ENCODE results near the gene DNAH2. TPM values are rescaled to one million over a fixed set of nuclear protein-coding genes. Genes with fewer than 3 reads are reported as not detected.

Gene DNAH2
- total RNA-seq, 1 experiment from 2014 or later, result not detected

GRCh38 chr17:7818026-7818425 is 100.5 kb downstream of the DNAH2 start:
- no peaks in the 10 kb centered on the region for H3K9me3 ChIP-seq (replicated peaks)
- no peak overlapping the region for H3K27ac ChIP-seq
- peaks cover 8% of the 10 kb centered on the region for H3K27me3 ChIP-seq (replicated peaks)
- no peak overlapping the region for H3K4me3 ChIP-seq
- no peak for DNase-seq (ENCODE audit: low read depth in 1 of 2, low spot score in 2 of 2)
- H3K36me3 ChIP-seq, result no peaks in the 10 kb centered on the region
- H3K4me1 ChIP-seq (replicated peaks), result no peaks in the 10 kb centered on the region

GRCh38 chr17:7818746-7819645 is 101.5 kb downstream of the DNAH2 start:
- Histone ChIP-seq H3K4me3 (no peak overlapping the region), H3K27ac (no peak overlapping the region), H3K4me1 (replicated peaks) (no peaks in the 10 kb centered on the region), H3K9me3 (replicated peaks) (no peaks in the 10 kb centered on the region), H3K27me3 (replicated peaks) (peaks cover 4% of the 10 kb centered on the region; the same call in 1 of the 2 replicates), H3K36me3 (no peaks in the 10 kb centered on the region)
- no peak for DNase-seq (ENCODE audit: low read depth in 1 of 2, low spot score in 2 of 2)

- Histone ChIP-seq H3K27me3 (replicated peaks) (peaks cover 4% of the 10 kb centered on the region; the same call in 1 of the 2 replicates), H3K9me3 (replicated peaks) (no peaks in the 10 kb centered on the region)
- DNase-seq (ENCODE audit: low read depth in 1 of 2, low spot score in 2 of 2), result no peak
Measured at GRCh38 chr17:7820231-7820630, 102.7 kb downstream of the DNAH2 start.

GRCh38 chr17:7822126-7822525 is 104.6 kb downstream of the DNAH2 start:
- no peak for DNase-seq (ENCODE audit: low read depth in 1 of 2, low spot score in 2 of 2)
- Histone ChIP-seq H3K4me3 (no peak overlapping the region), H3K36me3 (no peaks in the 10 kb centered on the region), H3K27me3 (replicated peaks) (peaks cover 4% of the 10 kb centered on the region), H3K4me1 (replicated peaks) (no peaks in the 10 kb centered on the region), H3K9me3 (replicated peaks) (no peaks in the 10 kb centered on the region), H3K27ac (no peak overlapping the region)

More at GRCh38 chr17:7820231-7820630, 102.7 kb downstream of the DNAH2 start:
- Histone ChIP-seq H3K36me3 (no peaks in the 10 kb centered on the region), H3K4me3 (no peak overlapping the region), H3K27ac (no peak overlapping the region), H3K4me1 (replicated peaks) (no peaks in the 10 kb centered on the region)

GRCh38 chr17:7823581-7824001 is 106.0 kb downstream of the DNAH2 start:
- no peaks in the 10 kb centered on the region for H3K9me3 ChIP-seq (replicated peaks)
- peaks cover 4% of the 10 kb centered on the region for H3K27me3 ChIP-seq (replicated peaks)
- H3K36me3 ChIP-seq, result no peaks in the 10 kb centered on the region
- H3K27ac ChIP-seq, result no peak overlapping the region
- no peak overlapping the region for H3K4me3 ChIP-seq
- no peaks in the 10 kb centered on the region for H3K4me1 ChIP-seq (replicated peaks)
- DNase-seq (ENCODE audit: low read depth in 1 of 2, low spot score in 2 of 2), result no peak

- no peak overlapping the region for H3K4me3 ChIP-seq
- H3K4me1 ChIP-seq (replicated peaks), result no peaks in the 10 kb centered on the region
- H3K36me3 ChIP-seq, result no peaks in the 10 kb centered on the region
- H3K27ac ChIP-seq, result no peak overlapping the region
- DNase-seq (ENCODE audit: low read depth in 1 of 2, low spot score in 2 of 2), result no peak
- no peaks in the 10 kb centered on the region for H3K9me3 ChIP-seq (replicated peaks)
- H3K27me3 ChIP-seq (replicated peaks), result peaks cover 8% of the 10 kb centered on the region
Measured at GRCh38 chr17:7824021-7824924, 106.7 kb downstream of the DNAH2 start.

GRCh38 chr17:7825206-7825990 is 107.9 kb downstream of the DNAH2 start:
- no peaks in the 10 kb centered on the region for H3K4me1 ChIP-seq (replicated peaks)
- no peak overlapping the region for H3K4me3 ChIP-seq
- no peaks in the 10 kb centered on the region for H3K36me3 ChIP-seq
- H3K27ac ChIP-seq, result no peak overlapping the region
- no peaks in the 10 kb centered on the region for H3K9me3 ChIP-seq (replicated peaks)
- H3K27me3 ChIP-seq (replicated peaks), result peaks cover 12% of the 10 kb centered on the region
- no peak for DNase-seq (ENCODE audit: low read depth in 1 of 2, low spot score in 2 of 2)

- Histone ChIP-seq H3K27ac (no peak overlapping the region), H3K9me3 (replicated peaks) (no peaks in the 10 kb centered on the region), H3K36me3 (no peaks in the 10 kb centered on the region), H3K4me1 (replicated peaks) (peaks cover 15% of the 10 kb centered on the region), H3K4me3 (no peak overlapping the region), H3K27me3 (replicated peaks) (peaks cover 18% of the 10 kb centered on the region)
- no peak for DNase-seq (ENCODE audit: low read depth in 1 of 2, low spot score in 2 of 2)
Measured at GRCh38 chr17:7830616-7831015, 113.1 kb downstream of the DNAH2 start.

- peaks cover 19% of the 10 kb centered on the region for H3K4me1 ChIP-seq (replicated peaks)
- DNase-seq (ENCODE audit: low read depth in 1 of 2, low spot score in 2 of 2), result no peak
- no peak overlapping the region for H3K27ac ChIP-seq
- H3K9me3 ChIP-seq (replicated peaks), result no peaks in the 10 kb centered on the region
- peaks cover 18% of the 10 kb centered on the region for H3K27me3 ChIP-seq (replicated peaks)
- H3K4me3 ChIP-seq, result no peak overlapping the region
- no peaks in the 10 kb centered on the region for H3K36me3 ChIP-seq
Measured at GRCh38 chr17:7831233-7831632, 113.7 kb downstream of the DNAH2 start.

GRCh38 chr17:7832431-7832830 is 114.9 kb downstream of the DNAH2 start:
- Histone ChIP-seq H3K4me3 (no peak overlapping the region), H3K9me3 (replicated peaks) (no peaks in the 10 kb centered on the region), H3K4me1 (replicated peaks) (peaks cover 31% of the 10 kb centered on the region), H3K27me3 (replicated peaks) (peaks cover 14% of the 10 kb centered on the region), H3K27ac (no peak overlapping the region), H3K36me3 (no peaks in the 10 kb centered on the region)
- no peak for DNase-seq (ENCODE audit: low read depth in 1 of 2, low spot score in 2 of 2)

- Histone ChIP-seq H3K9me3 (replicated peaks) (no peaks in the 10 kb centered on the region), H3K4me3 (peak overlapping the region; percentile 49), H3K27me3 (replicated peaks) (peaks cover 14% of the 10 kb centered on the region), H3K27ac (no peak overlapping the region), H3K36me3 (no peaks in the 10 kb centered on the region), H3K4me1 (replicated peaks) (peaks cover 35% of the 10 kb centered on the region)
- DNase-seq (ENCODE audit: low read depth in 1 of 2, low spot score in 2 of 2), result no peak
Measured at GRCh38 chr17:7833011-7833794, 115.7 kb downstream of the DNAH2 start.

- Histone ChIP-seq H3K9me3 (replicated peaks) (no peaks in the 10 kb centered on the region), H3K27ac (peak within 1 kb of the TSS; percentile 91), H3K4me1 (replicated peaks) (peaks cover 39% of the 10 kb centered on the region), H3K4me3 (peak within 1 kb of the TSS; percentile 49), H3K36me3 (no peaks in the 10 kb centered on the region), H3K27me3 (replicated peaks) (peaks cover 12% of the 10 kb centered on the region)
- peak; percentile 88 to 90 for DNase-seq (ENCODE audit: low read depth in 1 of 2, low spot score in 2 of 2)
Measured at GRCh38 chr17:7833795-7834541, 116.4 kb downstream of the DNAH2 start, which contains the start of gene KDM6B. Gene KDM6B, plus strand, starts transcription at chr17:7834217. Its CDS starts 11,338 bp downstream, at chr17:7845555.
